HUES48 (cell line): ENCODE measurements around the gene CALM1.
"Not testable (repeated sequence)": the region's sequence is repeated elsewhere in the genome, so short reads cannot be mapped to it uniquely, and the experiment has no call there.

Source experiments
- H3K27ac ChIP-seq: one replicate; pipeline ENCODE4 v1.7.0; 2013; ENCODE audit warnings: low read depth, low read length, inconsistent platforms
- H3K27me3 ChIP-seq: 2 replicates; pipeline ENCODE4 v1.6.1; 2013; ENCODE audit warnings: mild to moderate bottlenecking, low read length; ENCODE audit not compliant: control insufficient read depth, insufficient read depth
- H3K36me3 ChIP-seq: 2 replicates; pipeline ENCODE4 v1.6.1; 2013; ENCODE audit warnings: low read length; ENCODE audit not compliant: control insufficient read depth, insufficient read depth
- H3K4me1 ChIP-seq: 2 replicates; pipeline ENCODE4 v1.6.1; 2013; ENCODE audit warnings: mild to moderate bottlenecking, low read length; ENCODE audit not compliant: control insufficient read depth, insufficient read depth
- H3K4me3 ChIP-seq: 2 replicates; pipeline ENCODE4 v1.5.1; 2013; ENCODE audit warnings: mild to moderate bottlenecking, low read depth, low read length
- H3K9ac ChIP-seq: 2 replicates; pipeline ENCODE4 v1.6.1; 2013; ENCODE audit warnings: mild to moderate bottlenecking, low read depth, low read length, moderate library complexity
- H3K9me3 ChIP-seq: 2 replicates; pipeline ENCODE4 v1.6.1; 2013; ENCODE audit warnings: low read length; ENCODE audit not compliant: control insufficient read depth, insufficient read depth

CALM1 gene

DNA sequence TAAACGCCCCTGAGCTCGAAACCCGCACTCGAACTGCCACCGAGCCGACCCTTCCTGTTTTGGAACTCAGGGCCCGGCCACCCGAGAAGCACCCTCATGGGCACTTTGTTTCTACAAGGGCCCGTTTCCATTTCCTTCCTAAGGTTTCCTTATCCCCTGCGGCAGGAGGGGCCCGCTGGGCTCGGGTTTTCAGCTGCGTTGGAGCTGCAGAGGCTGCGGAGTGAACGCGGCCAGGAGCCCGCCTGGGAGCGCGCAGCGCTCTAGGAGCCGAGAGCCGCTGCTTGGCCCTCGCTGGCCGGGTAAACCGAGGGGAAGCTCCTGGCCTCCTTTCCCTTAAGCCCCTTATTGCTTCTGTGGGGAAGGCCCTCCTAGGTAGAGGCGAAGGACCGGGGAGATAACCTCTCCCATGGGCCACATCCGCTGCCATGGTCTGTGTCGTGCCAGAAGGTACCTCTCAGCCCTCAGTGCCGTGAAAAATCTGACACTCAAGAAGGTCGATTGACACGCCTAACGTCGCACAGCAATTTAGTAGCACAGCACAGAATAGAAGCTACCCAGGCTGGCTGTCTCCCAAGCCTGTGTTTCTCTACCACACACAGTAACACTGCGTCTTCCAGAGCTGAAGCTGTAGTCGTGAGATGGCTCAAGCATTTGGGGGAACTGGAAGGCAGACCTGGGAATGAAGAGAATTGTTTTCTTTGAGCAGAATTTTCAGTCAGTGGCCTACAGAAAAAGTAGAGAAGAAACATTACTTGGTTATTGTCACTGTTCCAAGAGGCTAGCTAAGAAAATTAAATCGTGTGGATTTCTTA is 12.9 kb upstream of the CALM1 start:
- Histone ChIP-seq H3K4me1 (peaks cover 29% of the 10 kb centered on the region), H3K9ac (peak overlapping the region; percentile 89), H3K9me3 (no peaks in the 10 kb centered on the region), H3K27ac (peak overlapping the region; percentile 99), H3K4me3 (peak overlapping the region; percentile 74), H3K36me3 (no peaks in the 10 kb centered on the region), H3K27me3 (peaks cover 3% of the 10 kb centered on the region)

DNA sequence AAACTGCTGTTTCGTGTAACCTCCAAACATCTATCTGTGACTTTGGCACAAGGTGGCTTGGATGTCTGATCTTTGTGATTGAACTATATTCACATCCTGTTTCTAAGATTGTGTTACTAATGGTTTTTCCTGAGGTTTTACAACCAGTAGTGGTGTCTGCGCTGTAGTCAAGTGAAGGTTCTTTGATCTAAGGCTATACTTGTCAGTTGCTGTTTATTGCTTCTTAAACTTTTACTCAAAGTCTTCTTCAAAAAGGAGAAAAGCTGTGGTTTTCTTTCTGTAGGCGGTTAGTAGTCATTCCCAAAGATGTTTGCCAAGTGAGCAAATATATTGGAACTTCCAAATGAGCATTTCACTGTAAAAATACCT is 12.3 kb upstream of the CALM1 start:
- Histone ChIP-seq H3K36me3 (no peaks in the 10 kb centered on the region), H3K27ac (no peak overlapping the region), H3K4me1 (peaks cover 29% of the 10 kb centered on the region), H3K9me3 (no peaks in the 10 kb centered on the region), H3K27me3 (peaks cover 3% of the 10 kb centered on the region), H3K9ac (no peak overlapping the region), H3K4me3 (no peak overlapping the region)

- Histone ChIP-seq H3K27me3 (peaks cover 3% of the 10 kb centered on the region), H3K9me3 (no peaks in the 10 kb centered on the region), H3K27ac (no peak overlapping the region), H3K4me3 (no peak overlapping the region), H3K36me3 (no peaks in the 10 kb centered on the region), H3K9ac (no peak overlapping the region), H3K4me1 (peaks cover 29% of the 10 kb centered on the region)
These were observed 10.5 kb upstream of the CALM1 start for GRCh38 chr14:90386321-90386720.

- no peak overlapping the region for H3K4me3 ChIP-seq
- H3K9me3 ChIP-seq, result no peaks in the 10 kb centered on the region
- H3K36me3 ChIP-seq, result no peaks in the 10 kb centered on the region
- no peak overlapping the region for H3K9ac ChIP-seq
- H3K4me1 ChIP-seq, result peaks cover 19% of the 10 kb centered on the region
- peaks cover 3% of the 10 kb centered on the region for H3K27me3 ChIP-seq
- H3K27ac ChIP-seq, result no peak overlapping the region
These were observed 9.5 kb upstream of the CALM1 start for GRCh38 chr14:90387206-90387760.

DNA sequence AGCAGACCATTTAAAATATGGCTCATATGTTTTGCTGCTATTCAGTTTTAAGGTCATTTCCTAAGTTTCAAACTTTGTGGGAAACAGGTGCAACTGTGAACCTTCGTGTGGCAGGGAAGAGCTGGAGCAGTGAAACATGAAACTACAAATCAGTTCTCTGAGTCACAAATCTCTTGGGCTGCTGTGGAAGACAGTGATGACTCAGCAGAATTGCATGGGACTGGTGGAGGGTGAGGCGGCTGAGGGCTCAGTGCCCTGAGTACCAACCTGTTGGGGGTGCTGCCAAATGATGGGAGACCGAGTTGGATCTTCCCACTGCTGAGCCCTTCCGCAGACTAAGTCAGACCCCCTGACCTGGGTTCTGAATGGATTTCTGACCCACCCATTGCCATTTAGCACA is 8.4 kb upstream of the CALM1 start:
- no peak overlapping the region for H3K27ac ChIP-seq
- H3K9ac ChIP-seq, result no peak overlapping the region
- H3K27me3 ChIP-seq, result peaks cover 3% of the 10 kb centered on the region
- no peaks in the 10 kb centered on the region for H3K36me3 ChIP-seq
- no peak overlapping the region; the same call in 1 of the 2 replicates for H3K4me3 ChIP-seq
- H3K4me1 ChIP-seq, result peaks cover 18% of the 10 kb centered on the region
- H3K9me3 ChIP-seq, result no peaks in the 10 kb centered on the region

- Histone ChIP-seq H3K36me3 (no peaks in the 10 kb centered on the region), H3K9ac (no peak overlapping the region), H3K9me3 (no peaks in the 10 kb centered on the region), H3K27me3 (peaks cover 3% of the 10 kb centered on the region), H3K4me1 (peaks cover 17% of the 10 kb centered on the region), H3K27ac (no peak overlapping the region), H3K4me3 (no peak overlapping the region)
These were observed 7.8 kb upstream of the CALM1 start for GRCh38 chr14:90388982-90389381.

DNA sequence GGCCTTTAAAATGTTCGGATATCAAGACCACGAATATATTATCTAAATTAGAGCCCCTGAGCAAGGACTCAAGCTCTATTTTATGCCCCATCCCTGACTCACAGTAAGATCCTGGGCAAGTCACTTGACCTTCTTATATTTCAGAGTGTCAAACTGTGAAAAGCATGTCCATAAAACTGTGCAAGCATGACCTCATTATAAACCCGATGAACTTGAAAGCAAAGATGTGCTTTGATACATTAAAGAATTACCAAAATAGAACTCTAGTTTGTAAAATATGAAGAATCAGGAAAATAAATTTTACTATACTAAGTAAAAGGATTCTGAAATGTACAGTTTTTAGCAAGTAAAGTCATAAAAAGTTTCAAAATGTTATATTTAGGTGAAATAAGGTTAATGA is 2.9 kb upstream of the CALM1 start:
- Histone ChIP-seq H3K4me1 (peaks cover 8% of the 10 kb centered on the region; the same call in 1 of the 2 replicates), H3K9me3 (no peaks in the 10 kb centered on the region), H3K27me3 (no peaks in the 10 kb centered on the region), H3K4me3 (no peak overlapping the region), H3K36me3 (no peaks in the 10 kb centered on the region), H3K9ac (no peak overlapping the region), H3K27ac (no peak overlapping the region)

DNA sequence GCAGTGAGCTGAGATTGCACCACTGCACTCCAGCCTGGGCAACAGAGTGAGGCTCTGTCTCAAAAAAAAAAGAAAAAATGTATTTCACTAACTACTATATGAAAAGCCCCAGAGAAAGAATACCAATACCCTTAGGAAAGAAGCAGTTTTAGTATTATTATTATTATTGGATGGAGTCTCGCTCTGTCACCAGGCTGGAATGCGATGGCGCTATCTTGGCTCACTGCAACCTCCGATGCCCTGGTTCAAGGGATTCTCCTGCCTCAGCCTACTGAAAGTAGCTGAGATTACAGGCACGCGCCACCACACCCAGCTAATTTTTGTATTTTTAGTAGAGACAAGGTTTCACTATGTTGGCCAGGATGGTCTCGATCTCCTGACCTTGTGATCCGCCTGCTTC is 2.0 kb upstream of the CALM1 start:
- H3K36me3 ChIP-seq, H3K9ac ChIP-seq, H3K27ac ChIP-seq, H3K4me3 ChIP-seq, H3K27me3 ChIP-seq, H3K9me3 ChIP-seq: not testable (repeated sequence)
- H3K4me1 ChIP-seq, result peaks cover 15% of the 10 kb centered on the region; the same call in 1 of the 2 replicates

DNA sequence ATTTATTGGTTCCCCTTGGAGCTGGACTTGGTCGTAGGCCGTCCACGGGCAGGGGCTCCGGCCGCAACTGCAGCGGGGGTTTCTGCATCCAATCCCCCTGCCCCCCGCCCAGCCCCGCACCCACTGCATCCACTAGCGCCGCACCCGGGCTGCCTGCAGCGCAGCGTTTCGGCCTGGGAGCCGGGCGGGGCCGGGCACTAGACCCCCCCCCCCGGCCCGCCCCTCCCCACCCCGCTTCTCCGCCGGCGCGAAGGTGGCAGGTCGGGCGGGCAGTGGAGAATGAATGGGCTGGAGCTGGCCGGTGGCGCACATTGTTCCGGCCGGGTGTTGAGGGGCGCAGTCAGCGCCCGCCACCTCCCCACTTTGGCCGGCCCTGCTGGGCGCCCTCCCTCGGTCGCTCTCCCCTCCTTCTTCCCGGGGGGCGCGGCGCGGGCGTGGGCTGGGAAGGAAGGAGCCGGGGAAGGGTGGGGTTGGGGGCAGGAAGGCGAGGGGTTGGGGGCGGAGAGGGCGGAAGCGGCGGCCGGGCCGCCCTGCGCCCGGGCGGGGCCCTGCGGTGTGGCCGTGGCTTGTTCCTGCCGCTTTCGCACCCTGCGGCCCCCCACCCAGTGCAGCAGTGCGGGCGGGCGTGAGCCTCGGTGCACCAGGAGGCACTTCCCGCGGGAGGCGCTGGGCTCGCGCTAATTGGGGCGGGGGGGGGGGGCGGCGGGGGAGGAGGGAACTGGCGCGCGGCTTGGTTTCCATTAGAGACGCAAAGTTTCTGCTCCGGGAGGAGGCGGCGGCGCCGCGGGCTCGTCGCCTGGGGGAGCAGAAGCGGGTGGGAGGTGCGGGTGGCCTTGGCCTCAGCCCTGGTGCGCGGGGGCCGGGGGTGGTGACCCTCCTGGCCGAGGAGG is 841 bp downstream of the CALM1 start:
- Histone ChIP-seq H3K9ac (peak overlapping the region; percentile 76), H3K27ac (peak overlapping the region; percentile 35), H3K4me1 (peaks cover 17% of the 10 kb centered on the region; the same call in 1 of the 2 replicates), H3K36me3 (peaks cover 29% of the 10 kb centered on the region), H3K4me3 (peak overlapping the region; percentile 99), H3K9me3 (no peaks in the 10 kb centered on the region), H3K27me3 (no peaks in the 10 kb centered on the region)

DNA sequence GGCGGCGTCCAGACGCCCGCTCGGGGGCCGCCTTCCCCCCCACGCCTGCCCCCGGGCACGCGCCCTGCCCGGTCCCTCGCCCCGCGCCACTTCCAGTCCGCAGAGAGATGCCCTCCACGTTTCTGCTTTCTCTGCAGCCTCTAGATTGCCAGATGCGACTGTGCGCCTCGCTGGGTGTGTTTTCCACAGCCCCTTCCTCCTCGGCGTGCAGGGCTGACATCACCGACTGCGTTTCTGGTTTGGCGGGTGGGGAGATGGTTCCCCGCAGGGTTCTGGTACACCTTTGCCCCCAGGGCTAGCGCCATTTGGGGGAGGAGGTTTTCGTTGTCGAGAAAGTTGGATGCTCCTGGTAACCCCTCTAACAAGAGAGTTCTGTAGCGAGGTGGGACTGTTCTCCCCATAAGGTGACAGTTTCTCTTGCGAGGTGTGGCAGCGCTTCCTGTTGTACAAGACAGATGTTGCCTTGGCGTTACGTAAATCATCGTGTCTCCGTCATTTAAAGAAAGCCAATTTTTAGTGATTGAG is 1.5 kb downstream of the CALM1 start:
- no peaks in the 10 kb centered on the region for H3K27me3 ChIP-seq
- H3K9me3 ChIP-seq, result no peaks in the 10 kb centered on the region
- H3K27ac ChIP-seq, result peak overlapping the region; percentile 4
- H3K4me3 ChIP-seq, result peak overlapping the region; percentile 99
- H3K9ac ChIP-seq, result peak overlapping the region; percentile 35; the same call in 1 of the 2 replicates
- peaks cover 17% of the 10 kb centered on the region; the same call in 1 of the 2 replicates for H3K4me1 ChIP-seq
- H3K36me3 ChIP-seq, result peaks cover 36% of the 10 kb centered on the region
